K562 (cell line): ENCODE measurements around the gene FHIT.

Experiments used
- BMI1 ChIP-seq: fragments of 150-350 bp; IDR thresholded peaks from 2 replicates; pipeline ENCODE4 v1.6.1; 2014; ENCODE audit warnings: low read length
- EZH2 ChIP-seq: IDR thresholded peaks from 2 replicates; pipeline ENCODE4 v1.6.1; 2012; ENCODE audit warnings: low read depth, mild to moderate bottlenecking, inconsistent platforms, low read length, borderline replicate concordance
- HOMEZ ChIP-seq: fragments of 250-450 bp; sonication (Bioruptor Pico); IDR thresholded peaks from 2 replicates; pipeline ENCODE4 v1.4.0; 2020; ENCODE audit warnings: mild to moderate bottlenecking, moderate library complexity
- NFATC3 ChIP-seq: fragments of 450-650 bp; IDR thresholded peaks from 2 replicates; pipeline ENCODE4 v1.6.1; 2017; ENCODE audit warnings: mild to moderate bottlenecking
- NFXL1 ChIP-seq: fragments of 450-650 bp; formaldehyde crosslinking; IDR thresholded peaks from 2 replicates; pipeline ENCODE4 v1.4.0; 2021; ENCODE audit warnings: mild to moderate bottlenecking
- THRA ChIP-seq: fragments of 450-650 bp; IDR thresholded peaks from 2 replicates; pipeline ENCODE4 v1.6.1; 2017; ENCODE audit warnings: mild to moderate bottlenecking, moderate library complexity
- ZBTB43 ChIP-seq: sonication (generic); formaldehyde crosslinking; IDR thresholded peaks from 2 replicates; pipeline ENCODE4 v1.8.0; 2023; ENCODE audit warnings: mild to moderate bottlenecking, missing genetic modification reagents
- ZFP30 ChIP-seq: fragments of 250-450 bp; sonication (Bioruptor Pico); IDR thresholded peaks from 2 replicates; pipeline ENCODE4 v1.8.0; 2022; ENCODE audit warnings: moderate library complexity, mild to moderate bottlenecking, inconsistent platforms, borderline replicate concordance
- ZNF24 ChIP-seq: fragments of 450-650 bp; IDR thresholded peaks from 2 replicates; pipeline ENCODE4 v1.6.1; 2016
- ZNF274 ChIP-seq: IDR thresholded peaks from 2 replicates; pipeline ENCODE4 v1.6.1; 2011; ENCODE audit warnings: low read depth, mild to moderate bottlenecking, low read length, moderate library complexity, borderline replicate concordance

GRCh38 chr3:60954048-60954447, 297.2 kb downstream of the FHIT start:
- TF ChIP-seq ZNF24 (no peak), NFXL1 (CRISPR knock-in tag) (no peak), THRA (no peak), BMI1 (no peak), HOMEZ (no peak), EZH2 (no peak), ZBTB43 (CRISPR knock-in tag) (no peak), ZFP30 (CRISPR knock-in tag) (no peak), ZNF274 (no peak), NFATC3 (no peak)
